ENCODE data around the gene PABPN1. TPM values are rescaled to one million over a fixed set of nuclear protein-coding genes. Genes with fewer than 3 reads are reported as not detected.

Gene PABPN1
- polyA plus RNA-seq, 1 donor from 2014 or later = 431 TPM

DNA sequence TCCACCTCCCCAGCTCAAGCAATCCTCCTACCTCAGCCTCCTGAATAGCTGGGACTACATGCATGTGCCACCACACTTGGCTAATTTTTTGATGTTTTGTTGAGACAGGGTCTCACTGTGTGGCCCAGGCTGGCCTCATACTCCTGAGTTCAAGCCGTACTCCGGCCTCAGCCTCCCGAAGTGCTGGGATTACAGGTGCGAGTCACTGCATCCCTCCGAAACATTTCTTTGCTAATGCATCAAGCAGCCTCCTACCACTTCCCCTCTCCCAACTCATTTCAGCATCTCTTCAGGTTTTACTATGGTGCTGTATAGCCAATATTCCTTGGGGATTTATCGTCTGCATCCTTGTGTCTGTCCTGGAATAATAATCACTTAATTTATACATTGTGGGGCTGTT is 33.7 kb downstream of the PABPN1 start:
- H3K4me2 ChIP-seq (ENCODE audit: low read length) = no peak overlapping the region
- TF ChIP-seq TAF1 (IDR thresholded peaks at IDR 0.05; ENCODE audit: low read depth) (no peak), RAD21 (conservative IDR thresholded peaks at IDR 0.05) (no peak), EZH2 (IDR thresholded peaks at IDR 0.05; ENCODE audit: borderline replicate concordance, insufficient read depth, low read length, poor library complexity, severe bottlenecking) (no peak), MXI1 (conservative IDR thresholded peaks at IDR 0.05; ENCODE audit: poor library complexity, severe bottlenecking) (no peak), POLR2AphosphoS5 (IDR thresholded peaks at IDR 0.05) (no peak), EP300 (conservative IDR thresholded peaks at IDR 0.05; ENCODE audit: poor library complexity, severe bottlenecking) (no peak), SMC3 (conservative IDR thresholded peaks at IDR 0.05; ENCODE audit: poor library complexity) (no peak)
- TF ChIP-seq, protein P1, sequence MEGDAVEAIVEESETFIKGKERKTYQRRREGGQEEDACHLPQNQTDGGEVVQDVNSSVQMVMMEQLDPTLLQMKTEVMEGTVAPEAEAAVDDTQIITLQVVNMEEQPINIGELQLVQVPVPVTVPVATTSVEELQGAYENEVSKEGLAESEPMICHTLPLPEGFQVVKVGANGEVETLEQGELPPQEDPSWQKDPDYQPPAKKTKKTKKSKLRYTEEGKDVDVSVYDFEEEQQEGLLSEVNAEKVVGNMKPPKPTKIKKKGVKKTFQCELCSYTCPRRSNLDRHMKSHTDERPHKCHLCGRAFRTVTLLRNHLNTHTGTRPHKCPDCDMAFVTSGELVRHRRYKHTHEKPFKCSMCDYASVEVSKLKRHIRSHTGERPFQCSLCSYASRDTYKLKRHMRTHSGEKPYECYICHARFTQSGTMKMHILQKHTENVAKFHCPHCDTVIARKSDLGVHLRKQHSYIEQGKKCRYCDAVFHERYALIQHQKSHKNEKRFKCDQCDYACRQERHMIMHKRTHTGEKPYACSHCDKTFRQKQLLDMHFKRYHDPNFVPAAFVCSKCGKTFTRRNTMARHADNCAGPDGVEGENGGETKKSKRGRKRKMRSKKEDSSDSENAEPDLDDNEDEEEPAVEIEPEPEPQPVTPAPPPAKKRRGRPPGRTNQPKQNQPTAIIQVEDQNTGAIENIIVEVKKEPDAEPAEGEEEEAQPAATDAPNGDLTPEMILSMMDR (IDR thresholded peaks at IDR 0.05; ENCODE audit: poor library complexity, severe bottlenecking) = no peak
- TF ChIP-seq, protein P2, sequence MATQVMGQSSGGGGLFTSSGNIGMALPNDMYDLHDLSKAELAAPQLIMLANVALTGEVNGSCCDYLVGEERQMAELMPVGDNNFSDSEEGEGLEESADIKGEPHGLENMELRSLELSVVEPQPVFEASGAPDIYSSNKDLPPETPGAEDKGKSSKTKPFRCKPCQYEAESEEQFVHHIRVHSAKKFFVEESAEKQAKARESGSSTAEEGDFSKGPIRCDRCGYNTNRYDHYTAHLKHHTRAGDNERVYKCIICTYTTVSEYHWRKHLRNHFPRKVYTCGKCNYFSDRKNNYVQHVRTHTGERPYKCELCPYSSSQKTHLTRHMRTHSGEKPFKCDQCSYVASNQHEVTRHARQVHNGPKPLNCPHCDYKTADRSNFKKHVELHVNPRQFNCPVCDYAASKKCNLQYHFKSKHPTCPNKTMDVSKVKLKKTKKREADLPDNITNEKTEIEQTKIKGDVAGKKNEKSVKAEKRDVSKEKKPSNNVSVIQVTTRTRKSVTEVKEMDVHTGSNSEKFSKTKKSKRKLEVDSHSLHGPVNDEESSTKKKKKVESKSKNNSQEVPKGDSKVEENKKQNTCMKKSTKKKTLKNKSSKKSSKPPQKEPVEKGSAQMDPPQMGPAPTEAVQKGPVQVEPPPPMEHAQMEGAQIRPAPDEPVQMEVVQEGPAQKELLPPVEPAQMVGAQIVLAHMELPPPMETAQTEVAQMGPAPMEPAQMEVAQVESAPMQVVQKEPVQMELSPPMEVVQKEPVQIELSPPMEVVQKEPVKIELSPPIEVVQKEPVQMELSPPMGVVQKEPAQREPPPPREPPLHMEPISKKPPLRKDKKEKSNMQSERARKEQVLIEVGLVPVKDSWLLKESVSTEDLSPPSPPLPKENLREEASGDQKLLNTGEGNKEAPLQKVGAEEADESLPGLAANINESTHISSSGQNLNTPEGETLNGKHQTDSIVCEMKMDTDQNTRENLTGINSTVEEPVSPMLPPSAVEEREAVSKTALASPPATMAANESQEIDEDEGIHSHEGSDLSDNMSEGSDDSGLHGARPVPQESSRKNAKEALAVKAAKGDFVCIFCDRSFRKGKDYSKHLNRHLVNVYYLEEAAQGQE (IDR thresholded peaks at IDR 0.05; ENCODE audit: borderline replicate concordance) = no peak
- no peak overlapping the region for H3K9ac ChIP-seq (ENCODE audit: low read length)
- H3F3A ChIP-seq (ENCODE audit: insufficient read depth, low read length, poor library complexity, severe bottlenecking) = no peaks in the 10 kb centered on the region
- H4K20me1 ChIP-seq (ENCODE audit: insufficient read depth) = no peaks in the 10 kb centered on the region
- H3K4me3 ChIP-seq (ENCODE audit: low read length) = no peak overlapping the region
- no peaks in the 10 kb centered on the region for H3K79me2 ChIP-seq (replicated peaks; ENCODE audit: insufficient read depth, low read length)
- no peak overlapping the region for H3K27ac ChIP-seq (ENCODE audit: low read length)
- H3K27me3 ChIP-seq (ENCODE audit: insufficient read depth, low read depth, low read length) = no peaks in the 10 kb centered on the region
- no peaks in the 10 kb centered on the region for H3K9me3 ChIP-seq (ENCODE audit: low read length)
- no peaks in the 10 kb centered on the region for H3K36me3 ChIP-seq (ENCODE audit: insufficient read depth, low read length)
- H2AFZ ChIP-seq (ENCODE audit: low read depth, low read length) = no peak overlapping the region
- no peaks in the 10 kb centered on the region for H3K9me2 ChIP-seq (ENCODE audit: insufficient read depth, low read length)

DNA sequence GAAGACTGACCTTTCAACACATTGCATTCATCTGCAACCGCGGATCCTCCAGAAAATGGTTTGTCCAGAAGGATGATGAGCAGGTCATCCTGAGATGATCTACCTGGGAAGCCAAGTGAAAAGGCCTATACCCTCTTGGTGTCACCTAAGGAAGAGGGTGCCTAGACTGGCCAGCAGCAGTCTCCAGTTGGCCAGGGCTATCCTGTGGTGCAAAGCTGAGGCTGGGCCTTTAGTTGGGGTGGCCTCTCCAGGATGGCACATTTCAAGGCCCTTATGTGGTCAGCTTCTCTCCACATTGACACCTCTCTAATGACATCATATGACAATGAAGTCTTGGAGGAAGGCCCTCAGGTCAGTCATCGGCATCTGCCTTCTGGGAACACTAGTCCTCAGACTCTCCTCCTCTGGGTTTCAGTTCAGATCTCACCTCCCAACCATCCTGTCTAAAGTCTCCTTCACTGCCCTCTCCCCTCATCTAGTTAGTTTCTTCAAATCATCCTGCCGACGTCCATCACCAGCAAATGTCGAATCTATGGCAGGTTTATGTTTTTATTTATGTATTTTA is 34.7 kb downstream of the PABPN1 start:
- no peaks in the 10 kb centered on the region for H3K36me3 ChIP-seq (ENCODE audit: insufficient read depth, low read length)
- H3K4me2 ChIP-seq (ENCODE audit: low read length) = no peak overlapping the region
- H3K9me3 ChIP-seq (ENCODE audit: low read length) = no peaks in the 10 kb centered on the region
- no peak overlapping the region for H2AFZ ChIP-seq (ENCODE audit: low read depth, low read length)
- TF ChIP-seq, protein P2 (IDR thresholded peaks at IDR 0.05; ENCODE audit: borderline replicate concordance) = no peak
- no peaks in the 10 kb centered on the region for H3K27me3 ChIP-seq (ENCODE audit: insufficient read depth, low read depth, low read length)
- no peak overlapping the region for H3K27ac ChIP-seq (ENCODE audit: low read length)
- H4K20me1 ChIP-seq (ENCODE audit: insufficient read depth) = no peaks in the 10 kb centered on the region
- H3K4me3 ChIP-seq (ENCODE audit: low read length) = no peak overlapping the region
- H3F3A ChIP-seq (ENCODE audit: insufficient read depth, low read length, poor library complexity, severe bottlenecking) = no peaks in the 10 kb centered on the region
- no peak overlapping the region for H3K9ac ChIP-seq (ENCODE audit: low read length)
- H3K79me2 ChIP-seq (replicated peaks; ENCODE audit: insufficient read depth, low read length) = no peaks in the 10 kb centered on the region
- H3K9me2 ChIP-seq (ENCODE audit: insufficient read depth, low read length) = no peaks in the 10 kb centered on the region

Data from neural cell (in vitro differentiated cells).